ENCODE measurements around the gene PPP1R9A. TPM values are rescaled to one million over a fixed set of nuclear protein-coding genes. Genes with fewer than 3 reads are reported as not detected.

PPP1R9A gene
- total and polyA plus RNA-seq, 10 of the 15 experiments (the other 5 are each of a cell fraction or from before 2014, with no cell fraction given): 0.04 to 0.12 TPM; not detected in 8

- 14% methylated on average over 9 of the region's 9 CpGs for WGBS (ENCODE audit: insufficient coverage, insufficient replicate concordance, low lambda C conversion rate, missing lambda C conversion rate)
- no peak for ATAC-seq
- TF ChIP-seq SREBF2 (IDR thresholded peaks at IDR 0.05; ENCODE audit: low read length): no peak
- no peak for TF ChIP-seq IRF3 (IDR thresholded peaks at IDR 0.05)
- TF ChIP-seq CREB1 (IDR thresholded peaks at IDR 0.05; ENCODE audit: low read depth): no peak
- TF ChIP-seq HDAC6 (IDR thresholded peaks at IDR 0.05; ENCODE audit: unreplicated experiment): no peak
- TF ChIP-seq ZNF24 (IDR thresholded peaks at IDR 0.05): no peak
- no peak for TF ChIP-seq POLR2A (IDR thresholded peaks at IDR 0.05; ENCODE audit: low read depth, low read length)
- TF ChIP-seq STAT3 (IDR thresholded peaks at IDR 0.05; ENCODE audit: low read depth, low read length): no peak
- TF ChIP-seq, protein P1, sequence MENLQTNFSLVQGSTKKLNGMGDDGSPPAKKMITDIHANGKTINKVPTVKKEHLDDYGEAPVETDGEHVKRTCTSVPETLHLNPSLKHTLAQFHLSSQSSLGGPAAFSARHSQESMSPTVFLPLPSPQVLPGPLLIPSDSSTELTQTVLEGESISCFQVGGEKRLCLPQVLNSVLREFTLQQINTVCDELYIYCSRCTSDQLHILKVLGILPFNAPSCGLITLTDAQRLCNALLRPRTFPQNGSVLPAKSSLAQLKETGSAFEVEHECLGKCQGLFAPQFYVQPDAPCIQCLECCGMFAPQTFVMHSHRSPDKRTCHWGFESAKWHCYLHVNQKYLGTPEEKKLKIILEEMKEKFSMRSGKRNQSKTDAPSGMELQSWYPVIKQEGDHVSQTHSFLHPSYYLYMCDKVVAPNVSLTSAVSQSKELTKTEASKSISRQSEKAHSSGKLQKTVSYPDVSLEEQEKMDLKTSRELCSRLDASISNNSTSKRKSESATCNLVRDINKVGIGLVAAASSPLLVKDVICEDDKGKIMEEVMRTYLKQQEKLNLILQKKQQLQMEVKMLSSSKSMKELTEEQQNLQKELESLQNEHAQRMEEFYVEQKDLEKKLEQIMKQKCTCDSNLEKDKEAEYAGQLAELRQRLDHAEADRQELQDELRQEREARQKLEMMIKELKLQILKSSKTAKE (IDR thresholded peaks at IDR 0.05; ENCODE audit: low read depth, poor library complexity, severe bottlenecking): no peak
- no peak for TF ChIP-seq ZNF217 (IDR thresholded peaks at IDR 0.05)
- TF ChIP-seq ZNF207 (IDR thresholded peaks at IDR 0.05; ENCODE audit: borderline replicate concordance): no peak
- TF ChIP-seq POLR2AphosphoS5 (IDR thresholded peaks at IDR 0.05; ENCODE audit: low read length): no peak
- TF ChIP-seq SMAD5 (IDR thresholded peaks at IDR 0.05; ENCODE audit: low read depth): no peak
- no peak for TF ChIP-seq DPF2 (IDR thresholded peaks at IDR 0.05)
- no peak for TF ChIP-seq ASH2L (IDR thresholded peaks at IDR 0.05; ENCODE audit: borderline replicate concordance, low read depth)
- TF ChIP-seq ESRRA (IDR thresholded peaks at IDR 0.05; ENCODE audit: low read length): no peak
- no peak for TF ChIP-seq HDAC2 (IDR thresholded peaks at IDR 0.05)
- no peak for TF ChIP-seq RELB (IDR thresholded peaks at IDR 0.05; ENCODE audit: low read depth)
- no peak for TF ChIP-seq KLF5 (IDR thresholded peaks at IDR 0.05; ENCODE audit: partially characterized antibody)
- no peak for TF ChIP-seq MEF2A (IDR thresholded peaks at IDR 0.05; ENCODE audit: insufficient read depth, low read depth, low read length)
Measured at GRCh38 chr7:95303013-95303905, 395.9 kb downstream of the PPP1R9A start.

More at GRCh38 chr7:95303013-95303905, 395.9 kb downstream of the PPP1R9A start:
- FAIRE-seq (no peak), DNase-seq (ENCODE audit: low read depth, low spot score) (no peak)
- Histone ChIP-seq H3K4me1 (ENCODE audit: control insufficient read depth, insufficient read depth, low read length) (no peaks in the 10 kb centered on the region), H3K27me3 (replicated peaks in 1 of 2; ENCODE audit: control insufficient read depth in 2 of 2, insufficient read depth in 2 of 2, low read length in 1 of 2) (no peaks in the 10 kb centered on the region; a peak in 1 of 4 replicates), H3K36me3 (ENCODE audit: control insufficient read depth in 2 of 2, insufficient read depth in 2 of 2, low read length in 1 of 2) (no peaks in the 10 kb centered on the region), H3K4me2 (ENCODE audit: control insufficient read depth, insufficient read depth) (no peak overlapping the region), H4K20me1 (ENCODE audit: control insufficient read depth, insufficient read depth) (no peaks in the 10 kb centered on the region), H3K27ac (ENCODE audit: control insufficient read depth, insufficient read depth) (no peak overlapping the region), H2AFZ (ENCODE audit: control insufficient read depth, low read depth, low read length) (no peak overlapping the region), H3K79me2 (ENCODE audit: control insufficient read depth, insufficient read depth, low read length) (no peaks in the 10 kb centered on the region), H3K9me3 (replicated peaks; ENCODE audit: control insufficient read depth, insufficient read depth, low read length) (no peaks in the 10 kb centered on the region), H3K9ac (ENCODE audit: control insufficient read depth, insufficient read depth, low read length) (no peak overlapping the region), H3K4me3 (no peak overlapping the region)
- in situ Hi-C loops (cut with MboI): no loop called here
- intact Hi-C loops (cut with micrococcal nuclease; ENCODE audit: unreplicated experiment): no loop called here
- ChIA-PET RAD21 (ENCODE audit: unreplicated experiment) (no interaction called here), SMC1A (ENCODE audit: uncharacterized antibody, unreplicated experiment) (no interaction called here), POLR2A (interaction anchor here (0.7 kb wide), 1 partner anchor 150 kb away, joined by 3 read pairs; no protein-coding TSS in a partner anchor), CTCF (interaction anchor here (0.6 kb wide), 1 partner anchor 1061 kb away, joined by 5 read pairs; no protein-coding TSS in a partner anchor)
- BruUV-seq (replicated peaks): no TSS peak

All from GM12878 (cell line).